SHP77 treated with DMSO at 0.1 percent for 48 hours (cell line): Measurements from ENCODE around the gene GAS2L1.

Experiments used
- DNase-seq: peaks from one replicate; lab custom pipeline; 2025; lab: John Stamatoyannopoulos, UW

GAS2L1 gene

DNA sequence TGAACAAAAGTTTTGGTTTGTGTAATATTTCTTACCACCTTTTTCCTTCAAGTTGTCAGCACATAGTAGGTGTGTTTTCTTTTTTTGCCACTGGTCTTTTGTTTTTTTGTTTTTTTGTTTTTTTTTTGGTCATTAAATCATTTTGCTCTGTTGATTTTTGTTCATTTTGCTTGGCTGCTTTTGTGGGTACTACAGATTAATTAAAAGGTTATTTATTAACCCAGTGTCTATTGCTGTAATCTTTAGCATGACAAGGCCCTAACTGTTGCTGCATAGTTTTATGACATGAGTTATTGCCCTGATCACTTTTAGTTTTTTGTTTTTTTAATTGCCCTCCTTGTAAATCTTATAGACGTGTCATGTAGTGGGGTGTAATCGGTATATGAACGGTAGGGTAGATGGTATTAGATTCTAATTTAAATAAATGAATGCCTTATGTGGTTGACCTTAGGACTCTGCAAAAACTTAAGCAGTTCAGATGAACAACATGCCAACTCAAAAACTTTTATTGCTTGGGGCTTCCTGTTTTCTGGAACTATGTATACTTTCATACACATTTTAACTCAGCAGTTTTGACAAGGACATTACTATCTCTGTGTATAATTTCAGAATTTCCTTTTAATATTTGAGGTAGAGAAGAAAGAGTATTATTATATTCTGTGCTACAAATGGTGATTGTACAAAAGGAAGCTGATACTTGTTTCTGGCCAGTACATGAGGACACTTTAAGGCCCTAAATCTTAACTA, 30.5 kb upstream of the GAS2L1 start:
- no peak for DNase-seq

DNA sequence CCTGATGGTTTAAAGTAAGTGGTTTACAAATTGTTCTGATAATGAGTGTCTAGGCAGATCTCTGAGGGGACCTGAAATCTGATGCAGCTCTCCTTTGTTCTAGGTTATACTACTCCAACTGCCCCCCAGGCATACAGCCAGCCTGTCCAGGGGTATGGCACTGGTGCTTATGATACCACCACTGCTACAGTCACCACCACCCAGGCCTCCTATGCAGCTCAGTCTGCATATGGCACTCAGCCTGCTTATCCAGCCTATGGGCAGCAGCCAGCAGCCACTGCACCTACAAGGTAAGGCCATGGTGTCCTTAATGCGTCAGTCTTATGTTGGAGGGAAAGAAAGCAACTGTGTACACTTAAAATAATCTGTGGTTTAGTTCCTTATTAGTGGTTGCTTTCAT, 28.5 kb upstream of the GAS2L1 start:
- DNase-seq: no peak

- no peak for DNase-seq
Observed at GRCh38 chr22:29284196-29284595, 22.3 kb upstream of the GAS2L1 start.

GRCh38 chr22:29288837-29289236, 17.6 kb upstream of the GAS2L1 start:
- DNase-seq: no peak

DNA sequence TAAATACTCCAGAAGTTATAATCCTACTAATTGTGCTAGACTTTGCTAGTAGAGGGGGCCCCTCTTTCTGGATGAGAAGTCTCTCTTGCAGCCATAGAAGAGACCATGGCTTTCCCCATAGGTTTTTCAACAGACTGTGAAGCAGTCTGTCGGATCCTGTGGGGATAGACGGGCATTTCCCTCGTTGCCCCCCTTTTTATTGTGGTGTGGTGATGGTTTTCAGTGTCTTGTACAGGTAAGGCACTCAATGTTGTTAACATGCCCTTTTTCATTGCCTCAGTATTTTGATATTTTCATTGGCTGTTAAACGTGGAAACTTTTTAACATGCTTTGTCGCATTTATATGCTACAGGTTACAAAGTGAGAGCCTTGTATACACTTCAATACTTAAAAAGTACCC, 16.4 kb upstream of the GAS2L1 start:
- no peak for DNase-seq

DNA sequence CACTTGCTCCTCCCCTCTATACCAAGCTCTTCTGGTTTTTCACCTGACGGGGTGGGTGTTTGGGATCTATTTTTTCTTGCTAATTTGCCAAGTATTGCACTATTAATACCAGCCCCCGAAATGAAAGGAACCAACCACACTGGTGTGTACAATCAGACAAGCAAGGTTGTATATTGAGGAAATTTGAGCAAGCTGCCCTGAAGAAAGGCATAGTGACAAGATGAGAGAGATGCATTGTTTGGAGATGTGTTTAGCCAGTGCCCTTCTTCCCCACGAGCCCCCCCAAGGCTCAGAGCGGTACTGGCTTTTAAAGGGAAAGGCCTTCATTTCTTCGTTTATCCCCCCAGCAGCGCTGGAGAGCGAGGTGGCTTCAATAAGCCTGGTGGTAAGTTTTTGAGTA, 15.2 kb upstream of the GAS2L1 start:
- DNase-seq: no peak

DNA sequence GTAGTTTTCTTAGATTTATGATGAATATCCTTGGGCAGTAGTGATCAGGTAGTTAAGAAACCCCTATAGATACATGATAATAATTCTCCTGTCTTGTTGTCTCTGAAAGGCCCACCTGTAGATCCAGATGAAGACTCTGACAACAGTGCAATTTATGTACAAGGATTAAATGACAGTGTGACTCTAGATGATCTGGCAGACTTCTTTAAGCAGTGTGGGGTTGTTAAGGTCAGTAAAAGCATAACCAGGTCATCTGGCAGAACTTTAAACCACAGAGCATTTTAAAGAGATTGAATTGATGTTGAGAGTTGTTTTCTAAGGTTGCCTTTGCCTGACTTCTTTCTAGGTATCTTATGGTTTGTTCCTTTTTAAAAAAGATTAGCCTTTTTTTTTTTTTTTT, 14.1 kb upstream of the GAS2L1 start:
- no peak for DNase-seq

DNA sequence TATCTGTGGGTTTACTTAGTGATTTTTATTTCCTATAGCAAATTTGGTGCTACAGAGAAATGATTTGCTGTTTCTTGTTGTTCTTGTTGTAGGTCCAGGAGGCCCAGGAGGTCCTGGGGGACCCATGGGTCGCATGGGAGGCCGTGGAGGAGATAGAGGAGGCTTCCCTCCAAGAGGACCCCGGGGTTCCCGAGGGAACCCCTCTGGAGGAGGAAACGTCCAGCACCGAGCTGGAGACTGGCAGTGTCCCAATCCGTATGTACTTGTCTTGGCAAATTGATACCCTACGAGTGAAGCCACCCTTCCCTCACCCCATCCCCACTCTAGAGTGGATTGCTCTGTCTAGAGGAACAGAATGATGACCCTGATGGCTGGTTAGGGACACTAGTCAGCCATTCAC, 7.8 kb upstream of the GAS2L1 start:
- DNase-seq: no peak

GRCh38 chr22:29299136-29299900, 7.1 kb upstream of the GAS2L1 start:
- no peak for DNase-seq

DNA sequence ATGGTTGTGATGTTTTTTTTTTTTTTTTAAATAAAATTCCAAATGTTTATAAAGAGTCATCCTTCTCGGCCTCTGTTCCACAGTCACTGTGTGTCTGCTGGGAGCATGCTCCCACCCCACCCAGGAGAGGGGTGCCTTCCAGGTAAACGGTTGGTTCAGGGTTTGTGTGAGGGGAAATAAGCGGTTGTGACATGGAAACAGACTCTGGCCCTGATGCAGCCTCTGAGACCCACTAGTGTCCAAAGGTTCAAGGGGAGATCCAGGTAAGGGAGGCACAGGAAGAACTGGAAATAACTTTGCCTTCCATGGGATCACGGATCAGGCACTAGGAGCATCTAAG, 6.0 kb upstream of the GAS2L1 start:
- DNase-seq: no peak

DNA sequence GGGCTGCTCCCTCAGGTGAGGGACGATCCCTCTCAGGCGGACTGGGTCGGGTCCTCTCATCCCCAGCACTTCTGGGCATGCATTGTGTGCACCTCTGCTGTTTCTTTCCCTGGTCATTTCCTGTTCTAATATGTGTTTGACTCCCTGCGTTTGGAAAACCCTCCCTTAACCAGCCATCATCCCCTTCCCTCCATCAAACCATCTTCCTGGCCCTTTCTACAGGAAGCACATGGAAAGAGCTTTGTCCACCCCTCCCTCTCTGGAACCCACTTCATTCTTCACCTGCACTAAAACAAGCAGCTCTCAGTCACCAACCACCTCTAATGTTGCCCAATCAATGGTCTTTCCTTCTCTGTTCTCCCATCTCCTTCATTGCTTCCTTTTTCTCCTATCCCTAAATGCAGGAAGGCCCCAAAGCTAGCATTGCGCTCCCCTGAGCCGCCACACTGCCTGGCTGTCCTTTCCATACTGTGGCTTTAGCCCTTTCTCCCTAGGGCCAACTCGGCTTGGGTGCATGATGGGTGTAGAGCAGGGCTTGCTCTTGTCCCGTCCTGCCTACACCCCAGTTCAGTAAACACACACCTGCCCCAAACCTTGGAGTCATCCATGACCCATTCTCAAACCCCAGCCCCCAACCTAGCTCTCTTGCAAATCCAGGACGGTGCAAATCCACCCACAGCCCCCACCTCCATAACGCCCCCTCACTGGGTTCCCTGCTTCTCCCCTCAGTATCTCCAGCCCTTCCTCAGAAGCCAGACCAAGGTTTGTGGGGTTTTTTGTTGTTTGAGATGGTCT, 5.4 kb upstream of the GAS2L1 start:
- no peak for DNase-seq

DNA sequence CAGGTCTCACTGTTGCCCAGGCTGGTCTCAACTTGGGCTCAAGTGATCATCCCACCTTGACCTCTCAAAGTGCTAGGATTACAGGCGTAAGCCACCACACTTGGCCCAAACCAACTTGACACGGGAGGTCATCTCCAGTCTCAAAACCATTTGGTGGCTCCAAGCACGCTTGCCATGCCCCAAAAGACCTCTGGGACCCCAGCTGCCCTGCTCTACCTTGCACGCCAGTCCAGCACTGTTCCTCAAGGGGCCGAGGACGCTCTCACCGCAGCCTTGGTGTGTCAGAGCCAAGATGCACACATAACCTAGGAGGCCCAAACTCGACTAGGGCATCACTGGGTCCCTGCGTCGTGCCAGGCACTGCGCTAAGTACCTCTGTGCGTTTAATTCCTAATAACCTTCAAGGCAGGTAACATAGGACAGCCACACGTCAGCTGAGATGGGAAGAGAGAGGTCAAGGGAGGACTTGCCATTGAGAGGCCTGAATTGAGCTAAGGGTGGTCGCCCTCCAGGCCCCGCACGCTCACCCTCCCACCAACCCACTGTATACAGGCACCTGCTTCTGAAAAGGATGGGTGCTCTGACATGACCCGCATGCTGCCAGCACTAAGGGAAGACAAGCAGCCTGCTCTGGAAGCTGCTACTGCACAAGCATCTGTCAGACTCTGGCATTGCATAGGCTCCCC, 4.6 kb upstream of the GAS2L1 start:
- no peak for DNase-seq

GRCh38 chr22:29302402-29302680, 4.1 kb upstream of the GAS2L1 start:
- DNase-seq: no peak

- no peak for DNase-seq
Observed at GRCh38 chr22:29302681-29303465, 3.6 kb upstream of the GAS2L1 start.

- DNase-seq: no peak
Observed at GRCh38 chr22:29305836-29306174, 645 bp upstream of the GAS2L1 start.

DNA sequence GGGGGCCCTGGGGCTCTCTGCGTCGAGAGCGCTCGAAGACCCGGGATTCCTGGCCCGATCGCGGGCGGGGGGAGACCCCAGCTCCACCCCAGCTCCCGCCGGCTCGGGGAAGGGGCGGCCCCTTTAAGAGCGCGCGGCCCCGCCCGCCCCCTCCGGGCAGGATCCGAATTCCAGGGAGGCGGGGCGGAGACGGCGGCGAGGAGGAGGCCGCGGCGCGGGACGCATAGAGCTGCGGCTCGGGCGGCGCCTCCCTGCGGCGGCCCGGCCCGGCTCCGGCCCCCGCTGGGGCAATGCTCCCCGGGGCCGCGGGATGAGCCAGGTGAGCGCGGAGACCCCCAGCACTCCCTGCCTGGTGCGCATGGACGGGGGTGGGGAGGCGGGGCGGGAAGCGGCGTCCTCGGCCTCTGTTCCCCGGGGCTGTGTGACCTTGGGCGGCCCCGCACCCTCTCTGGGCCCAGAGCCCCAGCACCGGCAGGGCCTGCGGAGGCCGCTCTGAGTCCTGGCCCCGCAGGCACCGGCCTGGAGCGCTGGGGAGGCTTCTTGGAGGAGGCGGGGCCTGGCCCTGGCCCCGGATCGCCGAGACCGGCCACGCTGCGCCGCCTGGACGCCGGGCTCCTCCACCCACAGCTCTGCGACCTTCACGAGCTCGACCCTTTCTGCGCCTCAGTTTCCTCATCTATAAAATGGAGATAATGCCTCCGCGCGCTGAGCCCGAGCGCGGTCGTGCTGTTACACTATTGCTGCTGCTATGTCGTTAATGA, 565 bp downstream of the GAS2L1 start:
- DNase-seq: no peak

DNA sequence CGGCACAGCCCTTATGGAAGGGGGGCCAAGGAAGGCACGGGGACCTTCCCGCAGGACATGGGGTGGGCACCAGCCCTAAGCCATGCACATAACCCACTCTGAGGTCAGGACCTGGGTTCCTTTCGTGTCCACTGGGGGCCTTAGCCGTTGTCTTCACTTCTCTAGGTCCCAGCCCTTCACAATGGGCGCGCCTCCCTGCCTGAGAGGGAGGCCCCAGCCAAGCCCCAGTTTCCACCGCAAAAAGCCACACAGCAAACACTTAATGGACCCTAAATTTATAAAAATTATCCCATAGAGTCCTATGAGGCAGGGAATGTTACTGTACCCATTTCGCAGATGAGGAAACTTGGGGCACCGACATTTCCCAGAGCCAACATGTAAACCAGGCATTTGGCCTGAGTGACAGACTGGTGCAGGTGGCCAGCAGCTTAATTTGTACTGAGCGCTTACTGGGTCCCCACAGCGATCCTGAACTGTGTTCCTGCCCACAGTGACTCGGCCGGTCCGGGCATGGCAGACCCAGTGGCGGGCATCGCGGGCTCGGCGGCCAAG, 1.2 kb downstream of the GAS2L1 start:
- no peak for DNase-seq

- no peak for DNase-seq
Observed at GRCh38 chr22:29308148-29308790, 1.8 kb downstream of the GAS2L1 start.

GRCh38 chr22:29308791-29309262, 2.4 kb downstream of the GAS2L1 start:
- no peak for DNase-seq
